ENCODE data around the gene FABP1.

GRCh38 chr2:88170472-88170892 lies 42.6 kb upstream of the FABP1 start:
- peak in 1 of 2 experiments; percentile 53; a peak in 1 of 3 replicates for TF ChIP-seq POLR2A (IDR thresholded peaks at IDR 0.05; ENCODE audit: control extremely low read depth in 1 of 2, low read depth in 2 of 2, low read length in 2 of 2)
- TF ChIP-seq MAFK (IDR thresholded peaks at IDR 0.05; ENCODE audit: low read depth, low read length): no peak
- no peak for TF ChIP-seq SP1 (IDR thresholded peaks at IDR 0.05; ENCODE audit: low read depth, low read length)
- no peak for TF ChIP-seq CTCF (IDR thresholded peaks at IDR 0.05; ENCODE audit: control extremely low read depth in 1 of 3, insufficient read depth in 1 of 3, low read depth in 1 of 3, low read length in 3 of 3)
- no peak for TF ChIP-seq ZNF274 (IDR thresholded peaks at IDR 0.05; ENCODE audit: borderline replicate concordance, extremely low read depth, low read length)
- TF ChIP-seq EP300 (IDR thresholded peaks at IDR 0.05; ENCODE audit: borderline replicate concordance in 1 of 2, low read depth in 2 of 2, low read length in 2 of 2): no peak
- TF ChIP-seq POLR2AphosphoS5 (IDR thresholded peaks at IDR 0.05; ENCODE audit: low read depth, low read length): no peak
- no peak for TF ChIP-seq EGR1 (IDR thresholded peaks at IDR 0.05; ENCODE audit: borderline replicate concordance, low read depth, low read length)
- TF ChIP-seq MAX (IDR thresholded peaks at IDR 0.05): no peak

All from H1 (cell line).